ENCODE measurements around the gene MAP3K20.
"Not testable (repeated sequence)": the region's sequence is repeated elsewhere in the genome, so short reads cannot be mapped to it uniquely, and the experiment has no call there.

Gene MAP3K20

GRCh38 chr2:173164396-173164795 is 88.8 kb downstream of the MAP3K20 start:
- no peak for DNase-seq

GRCh38 chr2:173165443-173166238 is 90.0 kb downstream of the MAP3K20 start:
- no peak for DNase-seq

GRCh38 chr2:173171321-173171720 is 95.7 kb downstream of the MAP3K20 start:
- no peak for DNase-seq

GRCh38 chr2:173171924-173172643 is 96.4 kb downstream of the MAP3K20 start:
- DNase-seq: no peak

- DNase-seq: not testable (repeated sequence)
Observed at GRCh38 chr2:173174339-173174738, 98.7 kb downstream of the MAP3K20 start.

GRCh38 chr2:173175222-173175621 is 99.6 kb downstream of the MAP3K20 start:
- no peak for DNase-seq

GRCh38 chr2:173181982-173182381 is 106.3 kb downstream of the MAP3K20 start:
- DNase-seq: no peak

- no peak for DNase-seq
Observed at GRCh38 chr2:173184031-173185004, 108.7 kb downstream of the MAP3K20 start.

- no peak for DNase-seq
Observed at GRCh38 chr2:173185437-173185836, 109.8 kb downstream of the MAP3K20 start.

GRCh38 chr2:173187941-173188788 is 112.5 kb downstream of the MAP3K20 start:
- no peak for DNase-seq

GRCh38 chr2:173191601-173192000 is 116.0 kb downstream of the MAP3K20 start:
- no peak for DNase-seq

GRCh38 chr2:173192071-173192470 is 116.4 kb downstream of the MAP3K20 start:
- no peak for DNase-seq

GRCh38 chr2:173193925-173194324 is 118.3 kb downstream of the MAP3K20 start:
- DNase-seq: no peak

- no peak for DNase-seq
Observed at GRCh38 chr2:173195100-173195499, 119.5 kb downstream of the MAP3K20 start.

GRCh38 chr2:173196080-173196479 is 120.4 kb downstream of the MAP3K20 start:
- no peak for DNase-seq

- no peak for DNase-seq
Observed at GRCh38 chr2:173196638-173197037, 121.0 kb downstream of the MAP3K20 start.

- DNase-seq: no peak
Observed at GRCh38 chr2:173198327-173198726, 122.7 kb downstream of the MAP3K20 start.

- DNase-seq: no peak
Observed at GRCh38 chr2:173199294-173199693, 123.6 kb downstream of the MAP3K20 start.

GRCh38 chr2:173202570-173202969 is 126.9 kb downstream of the MAP3K20 start:
- no peak for DNase-seq

- no peak for DNase-seq
Observed at GRCh38 chr2:173204316-173204715, 128.7 kb downstream of the MAP3K20 start.

- no peak for DNase-seq
Observed at GRCh38 chr2:173205375-173205774, 129.7 kb downstream of the MAP3K20 start.

- DNase-seq: not testable (repeated sequence)
Observed at GRCh38 chr2:173207124-173207523, 131.5 kb downstream of the MAP3K20 start.

All from NCI-H1930 (cell line).